Measurements from ENCODE around the gene GON4L.

GRCh38 chr1:155898888-155899287 is 41.9 kb upstream of the GON4L start:
- TF ChIP-seq CTCF (optimal IDR thresholded peaks at IDR 0.05 in 1 of 3, IDR thresholded peaks at IDR 0.05 in 1 of 3, conservative IDR thresholded peaks at IDR 0.05 in 1 of 3; ENCODE audit: extremely low read depth in 1 of 3, insufficient read depth in 2 of 3, low read length in 3 of 3) (no peak), EZH2 (IDR thresholded peaks at IDR 0.05; ENCODE audit: low read length) (no peak)
